Activated CD4-positive, alpha-beta T cell treated with anti-CD3 and anti-CD28 coated beads, Interleukin-2, amount 10 ng/mL, durations not matched to agents 24 days and 14 days (primary cell): ENCODE data around the gene SNCB. TPM values are rescaled to one million over a fixed set of nuclear protein-coding genes. Genes with fewer than 3 reads are reported as not detected.
A peak's percentile ranks its signal among the peaks of the same experiment; 100 is the strongest.

Experiments
- DNase-seq: peaks from one replicate; pipeline ENCODE4 v3.0.0; 2022
- H3K27ac Mint-ChIP-seq: one replicate; pipeline ENCODE4 v1.8.0; 2022; ENCODE audit warnings: mild to moderate bottlenecking, mixed read lengths
- H3K27me3 Mint-ChIP-seq: one replicate; pipeline ENCODE4 v1.8.0; 2022; ENCODE audit warnings: mixed read lengths
- H3K36me3 Mint-ChIP-seq: one replicate; pipeline ENCODE4 v1.8.0; 2022; ENCODE audit warnings: low read depth, mild to moderate bottlenecking, mixed read lengths
- H3K4me1 Mint-ChIP-seq: one replicate; pipeline ENCODE4 v1.8.0; 2021; ENCODE audit warnings: mixed read lengths
- H3K4me3 Mint-ChIP-seq: one replicate; pipeline ENCODE4 v1.8.0; 2022; ENCODE audit warnings: mild to moderate bottlenecking, moderate library complexity, mixed read lengths
- H3K9me3 Mint-ChIP-seq: one replicate; pipeline ENCODE4 v1.8.0; 2021; ENCODE audit warnings: mixed read lengths
- intact Hi-C: fragments of 100-400 bp; cut with micrococcal nuclease; formaldehyde crosslinking; loops from one replicate; pipeline ENCODE4 v1.15.1; 2023
- total RNA-seq: library from RNA; stranded (reverse); gene quantifications from 2 replicates; pipeline ENCODE4 v1.2.3, GENCODE V29; 2022

Gene SNCB
- total RNA-seq, 1 donor from 2014 or later: not detected

- Mint-ChIP-seq H3K4me3 (no peak overlapping the region), H3K4me1 (peaks cover 9% of the 10 kb centered on the region)
These were observed 949 bp downstream of the SNCB start for GRCh38 chr5:176629317-176629852.

GRCh38 chr5:176628406-176629228 lies 1.7 kb downstream of the SNCB start:
- intact Hi-C loops: no loop called here
- no peak for DNase-seq
- Mint-ChIP-seq H3K36me3 (no peaks in the 10 kb centered on the region), H3K27ac (no peak overlapping the region), H3K9me3 (no peaks in the 10 kb centered on the region), H3K4me3 (peak overlapping the region; percentile 3), H3K4me1 (peaks cover 9% of the 10 kb centered on the region), H3K27me3 (peaks cover 76% of the 10 kb centered on the region)

More at GRCh38 chr5:176629317-176629852, 949 bp downstream of the SNCB start:
- Mint-ChIP-seq H3K27me3 (peaks cover 77% of the 10 kb centered on the region), H3K36me3 (no peaks in the 10 kb centered on the region), H3K27ac (no peak overlapping the region), H3K9me3 (no peaks in the 10 kb centered on the region)
- DNase-seq: no peak
- intact Hi-C loops: no loop called here

GRCh38 chr5:176627582-176627981 lies 2.8 kb downstream of the SNCB start:
- H3K4me1 Mint-ChIP-seq: peaks cover 9% of the 10 kb centered on the region
- H3K4me3 Mint-ChIP-seq: no peak overlapping the region
- DNase-seq: no peak
- no peaks in the 10 kb centered on the region for H3K9me3 Mint-ChIP-seq
- H3K27me3 Mint-ChIP-seq: peaks cover 73% of the 10 kb centered on the region
- intact Hi-C loops: no loop called here
- H3K36me3 Mint-ChIP-seq: no peaks in the 10 kb centered on the region
- H3K27ac Mint-ChIP-seq: no peak overlapping the region

- no peak overlapping the region for H3K4me3 Mint-ChIP-seq
- no peaks in the 10 kb centered on the region for H3K36me3 Mint-ChIP-seq
- no peak overlapping the region for H3K27ac Mint-ChIP-seq
- intact Hi-C loops: no loop called here
- H3K9me3 Mint-ChIP-seq: no peaks in the 10 kb centered on the region
- peaks cover 73% of the 10 kb centered on the region for H3K27me3 Mint-ChIP-seq
- peaks cover 9% of the 10 kb centered on the region for H3K4me1 Mint-ChIP-seq
- no peak for DNase-seq
These were observed 3.5 kb downstream of the SNCB start for GRCh38 chr5:176626876-176627236.

GRCh38 chr5:176625966-176626875 lies 4.1 kb downstream of the SNCB start:
- intact Hi-C loops: no loop called here
- Mint-ChIP-seq H3K4me1 (peaks cover 9% of the 10 kb centered on the region), H3K9me3 (no peaks in the 10 kb centered on the region), H3K36me3 (no peaks in the 10 kb centered on the region), H3K27ac (no peak overlapping the region), H3K27me3 (peaks cover 71% of the 10 kb centered on the region), H3K4me3 (no peak overlapping the region)
- DNase-seq: no peak

GRCh38 chr5:176625512-176625911 lies 4.8 kb downstream of the SNCB start:
- no peaks in the 10 kb centered on the region for H3K36me3 Mint-ChIP-seq
- DNase-seq: no peak
- H3K27ac Mint-ChIP-seq: no peak overlapping the region
- H3K4me1 Mint-ChIP-seq: peaks cover 6% of the 10 kb centered on the region
- no peaks in the 10 kb centered on the region for H3K9me3 Mint-ChIP-seq
- peaks cover 68% of the 10 kb centered on the region for H3K27me3 Mint-ChIP-seq
- intact Hi-C loops: no loop called here
- H3K4me3 Mint-ChIP-seq: no peak overlapping the region

GRCh38 chr5:176624938-176625337 lies 5.4 kb downstream of the SNCB start:
- intact Hi-C loops: no loop called here
- Mint-ChIP-seq H3K4me3 (no peak overlapping the region), H3K4me1 (peaks cover 11% of the 10 kb centered on the region), H3K27me3 (peaks cover 73% of the 10 kb centered on the region), H3K9me3 (no peaks in the 10 kb centered on the region), H3K36me3 (no peaks in the 10 kb centered on the region), H3K27ac (no peak overlapping the region)
- no peak for DNase-seq

GRCh38 chr5:176624142-176624541 lies 6.2 kb downstream of the SNCB start:
- peaks cover 73% of the 10 kb centered on the region for H3K27me3 Mint-ChIP-seq
- no peak overlapping the region for H3K4me3 Mint-ChIP-seq
- no peak overlapping the region for H3K27ac Mint-ChIP-seq
- no peak for DNase-seq
- H3K9me3 Mint-ChIP-seq: no peaks in the 10 kb centered on the region
- no peaks in the 10 kb centered on the region for H3K36me3 Mint-ChIP-seq
- intact Hi-C loops: no loop called here
- H3K4me1 Mint-ChIP-seq: peaks cover 11% of the 10 kb centered on the region

GRCh38 chr5:176621661-176622079 lies 8.7 kb downstream of the SNCB start:
- intact Hi-C loops: no loop called here
- DNase-seq: no peak
- H3K27ac Mint-ChIP-seq: no peak overlapping the region
- H3K4me3 Mint-ChIP-seq: no peak overlapping the region
- peaks cover 9% of the 10 kb centered on the region for H3K4me1 Mint-ChIP-seq
- H3K36me3 Mint-ChIP-seq: no peaks in the 10 kb centered on the region
- H3K9me3 Mint-ChIP-seq: no peaks in the 10 kb centered on the region
- peaks cover 72% of the 10 kb centered on the region for H3K27me3 Mint-ChIP-seq

- no peak overlapping the region for H3K27ac Mint-ChIP-seq
- intact Hi-C loops: no loop called here
- peak; percentile 72 for DNase-seq
- H3K4me1 Mint-ChIP-seq: peaks cover 9% of the 10 kb centered on the region
- H3K27me3 Mint-ChIP-seq: peaks cover 73% of the 10 kb centered on the region
- H3K9me3 Mint-ChIP-seq: no peaks in the 10 kb centered on the region
- no peaks in the 10 kb centered on the region for H3K36me3 Mint-ChIP-seq
- H3K4me3 Mint-ChIP-seq: peak overlapping the region; percentile 62
These were observed 9.9 kb downstream of the SNCB start for GRCh38 chr5:176620333-176620981.

GRCh38 chr5:176619569-176620332 lies 10.6 kb downstream of the SNCB start:
- H3K36me3 Mint-ChIP-seq: no peaks in the 10 kb centered on the region
- peaks cover 9% of the 10 kb centered on the region for H3K4me1 Mint-ChIP-seq
- DNase-seq: no peak
- no peak overlapping the region for H3K27ac Mint-ChIP-seq
- no peaks in the 10 kb centered on the region for H3K9me3 Mint-ChIP-seq
- H3K4me3 Mint-ChIP-seq: peak overlapping the region; percentile 62
- intact Hi-C loops: loop anchor here (1.0 to 5.0 kb wide), 3 partner anchors 28 to 202 kb away; partner anchors contain the start of genes CLTB and TSPAN17
- H3K27me3 Mint-ChIP-seq: peaks cover 74% of the 10 kb centered on the region

GRCh38 chr5:176619203-176619568 lies 11.1 kb downstream of the SNCB start:
- H3K27ac Mint-ChIP-seq: no peak overlapping the region
- DNase-seq: peak; percentile 94
- H3K4me1 Mint-ChIP-seq: peaks cover 9% of the 10 kb centered on the region
- no peaks in the 10 kb centered on the region for H3K36me3 Mint-ChIP-seq
- intact Hi-C loops: loop anchor here (1.0 to 5.0 kb wide), 3 partner anchors 28 to 202 kb away; partner anchors contain the start of genes CLTB and TSPAN17
- peak overlapping the region; percentile 43 for H3K4me3 Mint-ChIP-seq
- no peaks in the 10 kb centered on the region for H3K9me3 Mint-ChIP-seq
- H3K27me3 Mint-ChIP-seq: peaks cover 76% of the 10 kb centered on the region

- Mint-ChIP-seq H3K27ac (no peak overlapping the region), H3K27me3 (peaks cover 76% of the 10 kb centered on the region), H3K4me1 (peaks cover 9% of the 10 kb centered on the region), H3K4me3 (peak overlapping the region; percentile 43), H3K9me3 (no peaks in the 10 kb centered on the region), H3K36me3 (no peaks in the 10 kb centered on the region)
- DNase-seq: no peak
- intact Hi-C loops: loop anchor here (1.0 to 5.0 kb wide), 3 partner anchors 29 to 201 kb away; partner anchors contain the start of genes CLTB and TSPAN17
These were observed 11.6 kb downstream of the SNCB start for GRCh38 chr5:176618783-176619182.
